ENCODE results near the gene TRAPPC2L. TPM values are rescaled to one million over a fixed set of nuclear protein-coding genes. Genes with fewer than 3 reads are reported as not detected.

Gene TRAPPC2L
- total and polyA plus RNA-seq, 3 experiments from 2014 or later, result 90.0 to 106 (median 104) TPM

- H3K9me3 ChIP-seq (ENCODE audit: low read length), result no peaks in the 10 kb centered on the region
- H3K36me3 Mint-ChIP-seq, result no peaks in the 10 kb centered on the region
- ChIA-PET POLR2A (no interaction called here), CTCF (no interaction called here)
- DNase-seq, result no peak
- peaks cover 0 to 3% (median 0%) of the 10 kb centered on the region in 3 donors for H3K4me1 Mint-ChIP-seq
- no peak overlapping the region for H3K4me3 Mint-ChIP-seq
- no peaks in the 10 kb centered on the region for H3K27me3 ChIP-seq (ENCODE audit: insufficient read depth, low read length, poor library complexity, severe bottlenecking)
- no peak overlapping the region for H3K4me3 ChIP-seq (ENCODE audit: low read length)
- no peak overlapping the region for H3K27ac ChIP-seq (ENCODE audit: low read depth, low read length)
- H3K27ac Mint-ChIP-seq, result no peak overlapping the region
- H3K4me1 ChIP-seq (ENCODE audit: insufficient read depth, low read length), result no peaks in the 10 kb centered on the region
- H3K36me3 ChIP-seq (ENCODE audit: insufficient read depth, low read length), result no peaks in the 10 kb centered on the region
- H3K27me3 Mint-ChIP-seq, result no peaks in the 10 kb centered on the region
- no peaks in the 10 kb centered on the region for H3K9me3 Mint-ChIP-seq
Measured at GRCh38 chr16:88900662-88901052, 43.7 kb downstream of the TRAPPC2L start.

- Histone ChIP-seq H3K36me3 (ENCODE audit: insufficient read depth, low read length) (no peaks in the 10 kb centered on the region), H3K27me3 (ENCODE audit: insufficient read depth, low read length, poor library complexity, severe bottlenecking) (no peaks in the 10 kb centered on the region), H3K27ac (ENCODE audit: low read depth, low read length) (no peak overlapping the region), H3K9me3 (ENCODE audit: low read length) (no peaks in the 10 kb centered on the region), H3K4me1 (ENCODE audit: insufficient read depth, low read length) (no peaks in the 10 kb centered on the region), H3K4me3 (ENCODE audit: low read length) (no peak overlapping the region)
- H3K4me1 Mint-ChIP-seq, result peaks cover 0 to 3% (median 0%) of the 10 kb centered on the region in 3 donors
- no peak overlapping the region for H3K4me3 Mint-ChIP-seq
- H3K27me3 Mint-ChIP-seq, result no peaks in the 10 kb centered on the region
- ChIA-PET POLR2A (no interaction called here), CTCF (no interaction called here)
- no peak overlapping the region for H3K27ac Mint-ChIP-seq
- DNase-seq, result no peak
- H3K9me3 Mint-ChIP-seq, result no peaks in the 10 kb centered on the region
- H3K36me3 Mint-ChIP-seq, result no peaks in the 10 kb centered on the region
Measured at GRCh38 chr16:88901718-88902337, 44.9 kb downstream of the TRAPPC2L start.

GRCh38 chr16:88902744-88903143 lies 45.8 kb downstream of the TRAPPC2L start:
- H3K36me3 ChIP-seq (ENCODE audit: insufficient read depth, low read length), result no peaks in the 10 kb centered on the region
- Mint-ChIP-seq H3K4me3 (no peak overlapping the region), H3K36me3 (no peaks in the 10 kb centered on the region), H3K4me1 (peaks cover 0 to 3% (median 0%) of the 10 kb centered on the region in 3 donors), H3K9me3 (no peaks in the 10 kb centered on the region), H3K27ac (no peak overlapping the region), H3K27me3 (no peaks in the 10 kb centered on the region)
- ChIA-PET POLR2A (no interaction called here), CTCF (no interaction called here)
- H3K9me3 ChIP-seq (ENCODE audit: low read length), result no peaks in the 10 kb centered on the region
- H3K4me3 ChIP-seq (ENCODE audit: low read length), result no peak overlapping the region
- no peaks in the 10 kb centered on the region for H3K4me1 ChIP-seq (ENCODE audit: insufficient read depth, low read length)
- no peak overlapping the region for H3K27ac ChIP-seq (ENCODE audit: low read depth, low read length)
- no peaks in the 10 kb centered on the region for H3K27me3 ChIP-seq (ENCODE audit: insufficient read depth, low read length, poor library complexity, severe bottlenecking)
- no peak for DNase-seq

GRCh38 chr16:88903267-88903666 lies 46.3 kb downstream of the TRAPPC2L start:
- CTCF ChIA-PET, result no interaction called here
- Histone ChIP-seq H3K9me3 (ENCODE audit: low read length) (no peaks in the 10 kb centered on the region), H3K27ac (ENCODE audit: low read depth, low read length) (no peak overlapping the region), H3K4me3 (ENCODE audit: low read length) (no peak overlapping the region), H3K27me3 (ENCODE audit: insufficient read depth, low read length, poor library complexity, severe bottlenecking) (no peaks in the 10 kb centered on the region), H3K36me3 (ENCODE audit: insufficient read depth, low read length) (no peaks in the 10 kb centered on the region), H3K4me1 (ENCODE audit: insufficient read depth, low read length) (no peaks in the 10 kb centered on the region)
- no peak for DNase-seq
- POLR2A ChIA-PET, result no interaction called here
- H3K36me3 Mint-ChIP-seq, result no peaks in the 10 kb centered on the region
- H3K9me3 Mint-ChIP-seq, result no peaks in the 10 kb centered on the region
- no peaks in the 10 kb centered on the region for H3K27me3 Mint-ChIP-seq
- no peak overlapping the region for H3K4me3 Mint-ChIP-seq
- no peak overlapping the region for H3K27ac Mint-ChIP-seq
- peaks cover 0 to 3% (median 0%) of the 10 kb centered on the region in 3 donors for H3K4me1 Mint-ChIP-seq

GRCh38 chr16:88904676-88905365 lies 47.9 kb downstream of the TRAPPC2L start:
- Histone ChIP-seq H3K4me3 (ENCODE audit: low read length) (no peak overlapping the region), H3K27me3 (ENCODE audit: insufficient read depth, low read length, poor library complexity, severe bottlenecking) (no peaks in the 10 kb centered on the region), H3K4me1 (ENCODE audit: insufficient read depth, low read length) (no peaks in the 10 kb centered on the region), H3K36me3 (ENCODE audit: insufficient read depth, low read length) (no peaks in the 10 kb centered on the region), H3K27ac (ENCODE audit: low read depth, low read length) (no peak overlapping the region), H3K9me3 (ENCODE audit: low read length) (no peaks in the 10 kb centered on the region)
- Mint-ChIP-seq H3K27me3 (no peaks in the 10 kb centered on the region), H3K27ac (no peak overlapping the region), H3K4me1 (peaks cover 0 to 3% (median 0%) of the 10 kb centered on the region in 3 donors), H3K36me3 (no peaks in the 10 kb centered on the region), H3K4me3 (no peak overlapping the region), H3K9me3 (no peaks in the 10 kb centered on the region)
- CTCF ChIA-PET, result no interaction called here
- POLR2A ChIA-PET, result no interaction called here
- DNase-seq, result no peak

- peaks cover 0 to 2% of the 10 kb centered on the region in 2 donors for H3K27me3 Mint-ChIP-seq
- H3K4me1 ChIP-seq (ENCODE audit: insufficient read depth, low read length), result no peaks in the 10 kb centered on the region
- DNase-seq, result no peak
- ChIA-PET CTCF (no interaction called here), POLR2A (no interaction called here)
- no peak overlapping the region for H3K27ac ChIP-seq (ENCODE audit: low read depth, low read length)
- no peaks in the 10 kb centered on the region for H3K27me3 ChIP-seq (ENCODE audit: insufficient read depth, low read length, poor library complexity, severe bottlenecking)
- no peaks in the 10 kb centered on the region for H3K36me3 ChIP-seq (ENCODE audit: insufficient read depth, low read length)
- H3K27ac Mint-ChIP-seq, result no peak overlapping the region
- no peak overlapping the region for H3K4me3 Mint-ChIP-seq
- H3K9me3 Mint-ChIP-seq, result no peaks in the 10 kb centered on the region
- H3K9me3 ChIP-seq (ENCODE audit: low read length), result no peaks in the 10 kb centered on the region
- H3K4me3 ChIP-seq (ENCODE audit: low read length), result no peak overlapping the region
- no peaks in the 10 kb centered on the region for H3K36me3 Mint-ChIP-seq
- H3K4me1 Mint-ChIP-seq, result peaks cover 0 to 3% (median 0%) of the 10 kb centered on the region in 3 donors
Measured at GRCh38 chr16:88905563-88905962, 48.6 kb downstream of the TRAPPC2L start.

- CTCF ChIA-PET, result no interaction called here
Measured at GRCh38 chr16:88906020-88906419, 49.1 kb downstream of the TRAPPC2L start.

GRCh38 chr16:88906535-88907105 lies 49.7 kb downstream of the TRAPPC2L start:
- CTCF ChIA-PET, result no interaction called here
- H3K9me3 ChIP-seq (ENCODE audit: low read length), result no peaks in the 10 kb centered on the region
- H3K4me3 Mint-ChIP-seq, result no peak overlapping the region

More at GRCh38 chr16:88906020-88906419, 49.1 kb downstream of the TRAPPC2L start:
- Histone ChIP-seq H3K27me3 (ENCODE audit: insufficient read depth, low read length, poor library complexity, severe bottlenecking) (no peaks in the 10 kb centered on the region), H3K9me3 (ENCODE audit: low read length) (no peaks in the 10 kb centered on the region), H3K4me1 (ENCODE audit: insufficient read depth, low read length) (no peaks in the 10 kb centered on the region), H3K4me3 (ENCODE audit: low read length) (no peak overlapping the region), H3K36me3 (ENCODE audit: insufficient read depth, low read length) (no peaks in the 10 kb centered on the region), H3K27ac (ENCODE audit: low read depth, low read length) (no peak overlapping the region)
- Mint-ChIP-seq H3K36me3 (no peaks in the 10 kb centered on the region), H3K4me1 (peaks cover 0 to 3% (median 0%) of the 10 kb centered on the region in 3 donors), H3K4me3 (no peak overlapping the region), H3K27ac (peak overlapping the region in 1 of 8 donors; percentile 17), H3K9me3 (no peaks in the 10 kb centered on the region), H3K27me3 (peaks cover 0 to 2% of the 10 kb centered on the region in 2 donors)
- POLR2A ChIA-PET, result no interaction called here
- DNase-seq, result no peak

More at GRCh38 chr16:88906535-88907105, 49.7 kb downstream of the TRAPPC2L start:
- Histone ChIP-seq H3K4me3 (ENCODE audit: low read length) (no peak overlapping the region), H3K27ac (ENCODE audit: low read depth, low read length) (no peak overlapping the region), H3K27me3 (ENCODE audit: insufficient read depth, low read length, poor library complexity, severe bottlenecking) (no peaks in the 10 kb centered on the region), H3K36me3 (ENCODE audit: insufficient read depth, low read length) (no peaks in the 10 kb centered on the region), H3K4me1 (ENCODE audit: insufficient read depth, low read length) (no peaks in the 10 kb centered on the region)
- Mint-ChIP-seq H3K9me3 (no peaks in the 10 kb centered on the region), H3K27me3 (peaks cover 0 to 2% of the 10 kb centered on the region in 2 donors), H3K36me3 (no peaks in the 10 kb centered on the region), H3K27ac (no peak overlapping the region), H3K4me1 (peaks cover 0 to 3% (median 0%) of the 10 kb centered on the region in 3 donors)
- POLR2A ChIA-PET, result no interaction called here
- no peak for DNase-seq

Data from CD8-positive, alpha-beta memory T cell (primary cell).